HepG2 (cell line): Measurements from ENCODE around the gene SGMS1.
"Not testable (repeated sequence)": the region's sequence is repeated elsewhere in the genome, so short reads cannot be mapped to it uniquely, and the experiment has no call there.

ENCODE experiments used
- ATM ChIP-seq: fragments of 450-650 bp; IDR thresholded peaks from 2 replicates; pipeline ENCODE4 v1.7.1; 2017; ENCODE audit warnings: mild to moderate bottlenecking, borderline replicate concordance
- CHCHD3 ChIP-seq: sonication (generic); formaldehyde crosslinking; IDR thresholded peaks from 2 replicates; pipeline ENCODE4 v1.8.0; 2022; ENCODE audit warnings: mild to moderate bottlenecking, missing genetic modification reagents, moderate library complexity
- ZFX ChIP-seq: sonication (generic); formaldehyde crosslinking; IDR thresholded peaks from 2 replicates; pipeline ENCODE4 v1.4.0; 2020; ENCODE audit warnings: mild to moderate bottlenecking, low read depth, missing genetic modification reagents, moderate library complexity
- ZNF496 ChIP-seq: sonication (generic); formaldehyde crosslinking; IDR thresholded peaks from 2 replicates; pipeline ENCODE4 v1.8.1; 2023; ENCODE audit warnings: mild to moderate bottlenecking, moderate library complexity, missing genetic modification reagents; ENCODE audit not compliant: insufficient replicate concordance
- TF ChIP-seq, protein P1 (sequence below): IDR thresholded peaks from 2 replicates; pipeline ENCODE4 v1.6.1; 2012; ENCODE audit warnings: low read length, improper control_type of control experiment

DNA sequence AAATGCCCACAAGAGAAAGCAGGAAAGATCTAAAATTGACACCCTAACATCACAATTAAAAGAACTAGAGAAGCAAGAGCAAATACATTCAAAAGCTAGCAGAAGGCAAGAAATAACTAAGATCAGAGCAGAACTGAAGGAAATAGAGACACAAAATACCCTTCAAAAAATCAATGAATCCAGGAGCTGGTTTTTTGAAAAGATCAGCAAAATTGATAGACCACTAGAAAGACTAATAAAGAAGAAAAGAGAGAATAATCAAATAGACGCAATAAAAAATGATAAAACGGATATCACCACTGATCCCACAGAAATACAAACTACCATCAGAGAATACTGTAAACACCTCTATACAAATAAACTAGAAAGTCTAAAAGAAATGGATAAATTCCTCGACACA lies 355.9 kb downstream of the SGMS1 start:
- not testable (repeated sequence) for TF ChIP-seq ATM; CHCHD3 (CRISPR knock-in tag); ZFX (CRISPR knock-in tag); ZNF496 (CRISPR knock-in tag)
- TF ChIP-seq, protein P1, sequence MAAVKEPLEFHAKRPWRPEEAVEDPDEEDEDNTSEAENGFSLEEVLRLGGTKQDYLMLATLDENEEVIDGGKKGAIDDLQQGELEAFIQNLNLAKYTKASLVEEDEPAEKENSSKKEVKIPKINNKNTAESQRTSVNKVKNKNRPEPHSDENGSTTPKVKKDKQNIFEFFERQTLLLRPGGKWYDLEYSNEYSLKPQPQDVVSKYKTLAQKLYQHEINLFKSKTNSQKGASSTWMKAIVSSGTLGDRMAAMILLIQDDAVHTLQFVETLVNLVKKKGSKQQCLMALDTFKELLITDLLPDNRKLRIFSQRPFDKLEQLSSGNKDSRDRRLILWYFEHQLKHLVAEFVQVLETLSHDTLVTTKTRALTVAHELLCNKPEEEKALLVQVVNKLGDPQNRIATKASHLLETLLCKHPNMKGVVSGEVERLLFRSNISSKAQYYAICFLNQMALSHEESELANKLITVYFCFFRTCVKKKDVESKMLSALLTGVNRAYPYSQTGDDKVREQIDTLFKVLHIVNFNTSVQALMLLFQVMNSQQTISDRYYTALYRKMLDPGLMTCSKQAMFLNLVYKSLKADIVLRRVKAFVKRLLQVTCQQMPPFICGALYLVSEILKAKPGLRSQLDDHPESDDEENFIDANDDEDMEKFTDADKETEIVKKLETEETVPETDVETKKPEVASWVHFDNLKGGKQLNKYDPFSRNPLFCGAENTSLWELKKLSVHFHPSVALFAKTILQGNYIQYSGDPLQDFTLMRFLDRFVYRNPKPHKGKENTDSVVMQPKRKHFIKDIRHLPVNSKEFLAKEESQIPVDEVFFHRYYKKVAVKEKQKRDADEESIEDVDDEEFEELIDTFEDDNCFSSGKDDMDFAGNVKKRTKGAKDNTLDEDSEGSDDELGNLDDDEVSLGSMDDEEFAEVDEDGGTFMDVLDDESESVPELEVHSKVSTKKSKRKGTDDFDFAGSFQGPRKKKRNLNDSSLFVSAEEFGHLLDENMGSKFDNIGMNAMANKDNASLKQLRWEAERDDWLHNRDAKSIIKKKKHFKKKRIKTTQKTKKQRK, result not testable (repeated sequence)
